ENCODE data around the gene GSN.

- TF ChIP-seq POLR2AphosphoS5 (IDR thresholded peaks at IDR 0.05): no peak
- no peak for TF ChIP-seq CTCF (IDR thresholded peaks at IDR 0.05)
Observed at GRCh38 chr9:121336665-121337064, 68.7 kb downstream of the GSN start.
